Activated CD8-positive, alpha-beta memory T cell treated with anti-CD3 and anti-CD28 coated beads, Interleukin-2, amount 50 U/mL, for 24 hours (primary cell): Measurements from ENCODE around the gene NFASC.

Experiments
- DNase-seq: peaks from one replicate; pipeline ENCODE4 v3.0.0-alpha.2; 2020; ENCODE audit errors: extremely low read depth

NFASC gene

GRCh38 chr1:204859861-204860267 is 10.8 kb upstream of the NFASC start:
- DNase-seq, result no peak

GRCh38 chr1:204863024-204863423 is 7.6 kb upstream of the NFASC start:
- DNase-seq, result no peak

GRCh38 chr1:204863730-204864129 is 6.9 kb upstream of the NFASC start:
- DNase-seq, result no peak

GRCh38 chr1:204866051-204866596 is 4.5 kb upstream of the NFASC start:
- no peak for DNase-seq

- no peak for DNase-seq
These were observed 3.5 kb upstream of the NFASC start for GRCh38 chr1:204867203-204867602.

- no peak for DNase-seq
These were observed 2.9 kb upstream of the NFASC start for GRCh38 chr1:204867666-204868339.

- DNase-seq, result no peak
These were observed 2.3 kb upstream of the NFASC start for GRCh38 chr1:204868340-204868700.

GRCh38 chr1:204869097-204869496 is 1.6 kb upstream of the NFASC start:
- no peak for DNase-seq

GRCh38 chr1:204871405-204872037 is 859 bp downstream of the NFASC start:
- no peak for DNase-seq

- no peak for DNase-seq
These were observed 1.7 kb downstream of the NFASC start for GRCh38 chr1:204872262-204872881.

- no peak for DNase-seq
These were observed 2.5 kb downstream of the NFASC start for GRCh38 chr1:204873176-204873575.

- DNase-seq, result no peak
These were observed 3.1 kb downstream of the NFASC start for GRCh38 chr1:204873714-204874113.

GRCh38 chr1:204874274-204874673 is 3.6 kb downstream of the NFASC start:
- no peak for DNase-seq

GRCh38 chr1:204875255-204875654 is 4.6 kb downstream of the NFASC start:
- DNase-seq, result no peak

GRCh38 chr1:204878621-204879234 is 8.1 kb downstream of the NFASC start:
- no peak for DNase-seq

GRCh38 chr1:204879351-204879750 is 8.7 kb downstream of the NFASC start:
- DNase-seq, result no peak

- DNase-seq, result no peak
These were observed 10.2 kb downstream of the NFASC start for GRCh38 chr1:204880906-204881305.

- DNase-seq, result no peak
These were observed 11.8 kb downstream of the NFASC start for GRCh38 chr1:204882479-204882878.

- no peak for DNase-seq
These were observed 12.7 kb downstream of the NFASC start for GRCh38 chr1:204883405-204883804.

- DNase-seq, result no peak
These were observed 14.6 kb downstream of the NFASC start for GRCh38 chr1:204885288-204885711.

- no peak for DNase-seq
These were observed 15.1 kb downstream of the NFASC start for GRCh38 chr1:204885790-204886189.

- DNase-seq, result no peak
These were observed 17.2 kb downstream of the NFASC start for GRCh38 chr1:204887846-204888245.

GRCh38 chr1:204888294-204888693 is 17.6 kb downstream of the NFASC start:
- no peak for DNase-seq
